ENCODE measurements around the gene DHRS7.
A peak's percentile ranks its signal among the peaks of the same experiment; 100 is the strongest.
"Not testable (repeated sequence)": the region's sequence is repeated elsewhere in the genome, so short reads cannot be mapped to it uniquely, and the experiment has no call there.

The DHRS7 gene

GRCh38 chr14:60111732-60112131 is 53.5 kb downstream of the DHRS7 start:
- Histone ChIP-seq H3K9me3 (ENCODE audit: insufficient read depth, low read depth, low read length) (no peaks in the 10 kb centered on the region), H3K36me3 (ENCODE audit: insufficient read depth, low read depth, low read length) (peaks cover 39% of the 10 kb centered on the region), H3K27ac (ENCODE audit: low read length) (no peak overlapping the region), H3K4me3 (ENCODE audit: low read length) (no peak overlapping the region), H3K27me3 (ENCODE audit: insufficient read depth, low read length) (no peaks in the 10 kb centered on the region), H3K4me1 (ENCODE audit: insufficient read depth, low read length) (no peaks in the 10 kb centered on the region), H3K9ac (ENCODE audit: low read depth, low read length) (no peak overlapping the region)

- no peak overlapping the region for H3K9ac ChIP-seq (ENCODE audit: low read depth, low read length)
These were observed 57.7 kb downstream of the DHRS7 start for GRCh38 chr14:60107477-60107876.

GRCh38 chr14:60106339-60106738 is 58.9 kb downstream of the DHRS7 start:
- Histone ChIP-seq H3K4me3 (ENCODE audit: low read length) (no peak overlapping the region), H3K27me3 (ENCODE audit: insufficient read depth, low read length) (no peaks in the 10 kb centered on the region), H3K4me1 (ENCODE audit: insufficient read depth, low read length) (peaks cover 7% of the 10 kb centered on the region; the same call in 1 of the 2 replicates), H3K9ac (ENCODE audit: low read depth, low read length) (no peak overlapping the region), H3K36me3 (ENCODE audit: insufficient read depth, low read depth, low read length) (peaks cover 22% of the 10 kb centered on the region), H3K27ac (ENCODE audit: low read length) (no peak overlapping the region), H3K9me3 (ENCODE audit: insufficient read depth, low read depth, low read length) (no peaks in the 10 kb centered on the region)

More at GRCh38 chr14:60107477-60107876, 57.7 kb downstream of the DHRS7 start:
- no peaks in the 10 kb centered on the region for H3K27me3 ChIP-seq (ENCODE audit: insufficient read depth, low read length)
- H3K4me1 ChIP-seq (ENCODE audit: insufficient read depth, low read length), result peaks cover 7% of the 10 kb centered on the region; the same call in 1 of the 2 replicates
- H3K27ac ChIP-seq (ENCODE audit: low read length), result no peak overlapping the region
- peaks cover 22% of the 10 kb centered on the region for H3K36me3 ChIP-seq (ENCODE audit: insufficient read depth, low read depth, low read length)
- no peaks in the 10 kb centered on the region for H3K9me3 ChIP-seq (ENCODE audit: insufficient read depth, low read depth, low read length)
- H3K4me3 ChIP-seq (ENCODE audit: low read length), result no peak overlapping the region

- H3K9ac ChIP-seq (ENCODE audit: low read depth, low read length), result no peak overlapping the region
- H3K36me3 ChIP-seq (ENCODE audit: insufficient read depth, low read depth, low read length), result peaks cover 9% of the 10 kb centered on the region
- H3K27ac ChIP-seq (ENCODE audit: low read length), result no peak overlapping the region
- H3K9me3 ChIP-seq (ENCODE audit: insufficient read depth, low read depth, low read length), result no peaks in the 10 kb centered on the region
- H3K4me3 ChIP-seq (ENCODE audit: low read length), result no peak overlapping the region
- peaks cover 7% of the 10 kb centered on the region; the same call in 1 of the 2 replicates for H3K4me1 ChIP-seq (ENCODE audit: insufficient read depth, low read length)
- H3K27me3 ChIP-seq (ENCODE audit: insufficient read depth, low read length), result no peaks in the 10 kb centered on the region
These were observed 62.8 kb downstream of the DHRS7 start for GRCh38 chr14:60102389-60102788.

- Histone ChIP-seq H3K36me3 (ENCODE audit: insufficient read depth, low read depth, low read length) (peaks cover 8% of the 10 kb centered on the region; the same call in 1 of the 2 replicates), H3K9ac (ENCODE audit: low read depth, low read length) (no peak overlapping the region), H3K4me1 (ENCODE audit: insufficient read depth, low read length) (peaks cover 7% of the 10 kb centered on the region; the same call in 1 of the 2 replicates), H3K27me3 (ENCODE audit: insufficient read depth, low read length) (no peaks in the 10 kb centered on the region), H3K9me3 (ENCODE audit: insufficient read depth, low read depth, low read length) (no peaks in the 10 kb centered on the region), H3K4me3 (ENCODE audit: low read length) (no peak overlapping the region), H3K27ac (ENCODE audit: low read length) (no peak overlapping the region)
These were observed 63.4 kb downstream of the DHRS7 start for GRCh38 chr14:60101786-60102185.

GRCh38 chr14:60099855-60100254 is 65.3 kb downstream of the DHRS7 start:
- not testable (repeated sequence) for H3K27ac ChIP-seq (ENCODE audit: low read length); H3K36me3 ChIP-seq (ENCODE audit: insufficient read depth, low read depth, low read length); H3K9ac ChIP-seq (ENCODE audit: low read depth, low read length); H3K27me3 ChIP-seq (ENCODE audit: insufficient read depth, low read length); H3K9me3 ChIP-seq (ENCODE audit: insufficient read depth, low read depth, low read length); H3K4me3 ChIP-seq (ENCODE audit: low read length)
- H3K4me1 ChIP-seq (ENCODE audit: insufficient read depth, low read length), result peaks cover 17% of the 10 kb centered on the region

- no peak overlapping the region for H3K4me3 ChIP-seq (ENCODE audit: low read length)
- no peaks in the 10 kb centered on the region for H3K27me3 ChIP-seq (ENCODE audit: insufficient read depth, low read length)
- no peaks in the 10 kb centered on the region for H3K9me3 ChIP-seq (ENCODE audit: insufficient read depth, low read depth, low read length)
- H3K36me3 ChIP-seq (ENCODE audit: insufficient read depth, low read depth, low read length), result peaks cover 8% of the 10 kb centered on the region; the same call in 1 of the 2 replicates
- H3K27ac ChIP-seq (ENCODE audit: low read length), result no peak overlapping the region
- H3K9ac ChIP-seq (ENCODE audit: low read depth, low read length), result no peak overlapping the region
- H3K4me1 ChIP-seq (ENCODE audit: insufficient read depth, low read length), result peaks cover 29% of the 10 kb centered on the region
These were observed 67.2 kb downstream of the DHRS7 start for GRCh38 chr14:60097974-60098373.

- H3K9ac ChIP-seq (ENCODE audit: low read depth, low read length), result no peak overlapping the region
- H3K36me3 ChIP-seq (ENCODE audit: insufficient read depth, low read depth, low read length), result peaks cover 8% of the 10 kb centered on the region; the same call in 1 of the 2 replicates
- no peak overlapping the region for H3K4me3 ChIP-seq (ENCODE audit: low read length)
- peaks cover 27% of the 10 kb centered on the region for H3K4me1 ChIP-seq (ENCODE audit: insufficient read depth, low read length)
- no peak overlapping the region for H3K27ac ChIP-seq (ENCODE audit: low read length)
- no peaks in the 10 kb centered on the region for H3K9me3 ChIP-seq (ENCODE audit: insufficient read depth, low read depth, low read length)
- H3K27me3 ChIP-seq (ENCODE audit: insufficient read depth, low read length), result no peaks in the 10 kb centered on the region
These were observed 69.3 kb downstream of the DHRS7 start for GRCh38 chr14:60095781-60096450.

- Histone ChIP-seq H3K4me1 (ENCODE audit: insufficient read depth, low read length) (peaks cover 27% of the 10 kb centered on the region), H3K9ac (ENCODE audit: low read depth, low read length) (no peak overlapping the region), H3K36me3 (ENCODE audit: insufficient read depth, low read depth, low read length) (peaks cover 8% of the 10 kb centered on the region; the same call in 1 of the 2 replicates), H3K27me3 (ENCODE audit: insufficient read depth, low read length) (no peaks in the 10 kb centered on the region), H3K9me3 (ENCODE audit: insufficient read depth, low read depth, low read length) (no peaks in the 10 kb centered on the region), H3K4me3 (ENCODE audit: low read length) (no peak overlapping the region), H3K27ac (ENCODE audit: low read length) (no peak overlapping the region)
These were observed 70.0 kb downstream of the DHRS7 start for GRCh38 chr14:60095231-60095630.

GRCh38 chr14:60094306-60094897 is 70.8 kb downstream of the DHRS7 start:
- H3K36me3 ChIP-seq (ENCODE audit: insufficient read depth, low read depth, low read length), result peaks cover 8% of the 10 kb centered on the region; the same call in 1 of the 2 replicates
- H3K4me1 ChIP-seq (ENCODE audit: insufficient read depth, low read length), result peaks cover 27% of the 10 kb centered on the region
- no peak overlapping the region for H3K27ac ChIP-seq (ENCODE audit: low read length)
- H3K27me3 ChIP-seq (ENCODE audit: insufficient read depth, low read length), result no peaks in the 10 kb centered on the region
- H3K9me3 ChIP-seq (ENCODE audit: insufficient read depth, low read depth, low read length), result no peaks in the 10 kb centered on the region
- peak overlapping the region; percentile 97 for H3K4me3 ChIP-seq (ENCODE audit: low read length)
- H3K9ac ChIP-seq (ENCODE audit: low read depth, low read length), result no peak overlapping the region

All from iPS-20b (cell line).